HCT116 (cell line): ENCODE measurements around the gene MRPL21. TPM values are rescaled to one million over a fixed set of nuclear protein-coding genes. Genes with fewer than 3 reads are reported as not detected.

Experiments
- ATAC-seq: fragments of 200-7000 bp; cut with Tn5 transposase; 2 replicates; pipeline ENCODE4 v1.9.1; 2020; ENCODE audit warnings: mild to moderate bottlenecking, moderate library complexity
- BruUV-seq: library from RNA; stranded (reverse); fragments of 400-500 nt; replicated peaks from 2 replicates; lab custom pipeline; 2021; lab: Mats Ljungman, UMichigan
- CTCF ChIA-PET: fragments of 300-600 bp; sonication (Branson Sonifier 250); formaldehyde crosslinking; loops from one replicate; lab custom pipeline; 2021; ENCODE audit warnings: antibody characterized with exemption; lab: Charles Lee
- POLR2A ChIA-PET: fragments of 300-600, 350-600 bp; sonication (Branson Sonifier 250); formaldehyde crosslinking; loops from one replicate; lab custom pipeline; 2021; ENCODE audit warnings: antibody characterized with exemption; lab: Charles Lee
- RAD21 ChIA-PET, 2 experiments: fragments of 300-600 bp; sonication (Branson Sonifier 250); formaldehyde crosslinking; loops; one replicate each; lab custom pipeline; 2023; ENCODE audit warnings: low total read pairs in 2 of 2; ENCODE audit not compliant: uncharacterized antibody in 2 of 2, unreplicated experiment in 2 of 2, low non-redundant PET in 1 of 2; lab: Charles Lee
- DNase-seq: peaks from one replicate; pipeline ENCODE4 v3.0.0-alpha.2; 2010; ENCODE audit warnings: low read depth, low spot score
- H2AFZ ChIP-seq: fragments of 200-600 bp; shearing (Covaris generic), sonication (generic); 2 replicates; pipeline ENCODE4 v1.6.1; 2017; ENCODE audit warnings: low read depth, mixed run types, mixed read lengths, antibody characterized with exemption, low read length; ENCODE audit not compliant: poor library complexity, severe bottlenecking
- H3K27ac ChIP-seq: 2 replicates; pipeline ENCODE4 v1.5.1; 2012; ENCODE audit warnings: low read depth, low read length
- H3K27me3 ChIP-seq: fragments of 200-600 bp; sonication (generic); 2 replicates; pipeline ENCODE4 v1.6.1; 2016; ENCODE audit warnings: mixed run types, low read length, mixed read lengths; ENCODE audit not compliant: insufficient read depth
- H3K36me3 ChIP-seq, 2 experiments: fragments of 200-500 bp in 1 of 2; fragments of 200-600 bp in 1 of 2; sonication (Bioruptor generic) in 1 of 2; sonication (generic) in 1 of 2; 2 replicates each; pipeline versions ENCODE4 v1.5.1 to v1.6.1; 2014 to 2016; ENCODE audit warnings: low read length in 2 of 2, inconsistent platforms in 1 of 2, mixed read lengths in 1 of 2, mixed run types in 1 of 2; ENCODE audit not compliant: insufficient read depth in 2 of 2, control insufficient read depth in 1 of 2
- H3K4me1 ChIP-seq, 2 experiments: fragments of 200-600 bp in 1 of 2; sonication (generic) in 1 of 2; 2 replicates each; pipeline versions ENCODE4 v1.5.1 to v1.6.1; 2012 to 2017; ENCODE audit warnings: low read length in 2 of 2, inconsistent platforms in 1 of 2, mild to moderate bottlenecking in 1 of 2, mixed read lengths in 1 of 2, mixed run types in 1 of 2, moderate library complexity in 1 of 2; ENCODE audit not compliant: insufficient read depth in 2 of 2, control insufficient read depth in 1 of 2
- H3K4me2 ChIP-seq: fragments of 200-600 bp; sonication (generic); 2 replicates; pipeline ENCODE4 v1.6.1; 2017; ENCODE audit warnings: mixed run types, low read length, mixed read lengths
- H3K4me3 ChIP-seq, 2 experiments: fragments of 200-600 bp in 1 of 2; sonication (generic) in 1 of 2; replicated peaks in 1 of 2; 2 replicates each; pipeline ENCODE4 v1.5.1; 2011 to 2016; ENCODE audit warnings: low read length in 2 of 2, control low read depth in 1 of 2, low read depth in 1 of 2, mild to moderate bottlenecking in 1 of 2, mixed read lengths in 1 of 2, mixed run types in 1 of 2
- H3K79me2 ChIP-seq: fragments of 200-600 bp; sonication (generic); 2 replicates; pipeline ENCODE4 v1.6.1; 2017; ENCODE audit warnings: mild to moderate bottlenecking, mixed run types, low read length, moderate library complexity, mixed read lengths; ENCODE audit not compliant: insufficient read depth
- H3K9ac ChIP-seq: fragments of 200-600 bp; sonication (generic); 2 replicates; pipeline ENCODE4 v1.6.1; 2016; ENCODE audit warnings: low read length, mixed read lengths
- H3K9me2 ChIP-seq: fragments of 200-600 bp; sonication (generic), shearing (Covaris generic); 2 replicates; pipeline ENCODE4 v1.6.1; 2017; ENCODE audit warnings: mixed run types, mild to moderate bottlenecking, moderate library complexity; ENCODE audit not compliant: insufficient read depth
- H3K9me3 ChIP-seq, 2 experiments: fragments of 200-500 bp in 1 of 2; fragments of 200-600 bp in 1 of 2; sonication (Bioruptor generic) in 1 of 2; sonication (generic) in 1 of 2; 2 replicates each; pipeline ENCODE4 v1.6.1; 2014 to 2017; ENCODE audit warnings: low read length in 2 of 2, mixed read lengths in 2 of 2, inconsistent platforms in 1 of 2, low read depth in 1 of 2, mild to moderate bottlenecking in 1 of 2, mixed run types in 1 of 2, moderate library complexity in 1 of 2; ENCODE audit not compliant: control insufficient read depth in 1 of 2, insufficient read depth in 1 of 2
- H4K20me1 ChIP-seq: fragments of 200-600 bp; sonication (generic), shearing (Covaris generic); 2 replicates; pipeline ENCODE4 v1.6.1; 2017; ENCODE audit warnings: mixed run types, mild to moderate bottlenecking, moderate library complexity; ENCODE audit not compliant: insufficient read depth
- CBX3 ChIP-seq: IDR thresholded peaks from 2 replicates; pipeline ENCODE4 v1.6.1; 2012; ENCODE audit warnings: low read depth
- CEBPB ChIP-seq: IDR thresholded peaks from 2 replicates; pipeline ENCODE4 v1.6.1; 2012; ENCODE audit warnings: low read depth
- EZH2 ChIP-seq: fragments of 200-600 bp; sonication (generic); IDR thresholded peaks from 2 replicates; pipeline ENCODE4 v1.6.1; 2017; ENCODE audit warnings: antibody characterized with exemption, mixed run types
- FOSL1 ChIP-seq: IDR thresholded peaks from 2 replicates; pipeline ENCODE4 v1.6.1; 2012; ENCODE audit warnings: low read depth
- POLR2AphosphoS5 ChIP-seq: IDR thresholded peaks from 2 replicates; pipeline ENCODE4 v1.6.1; 2011; ENCODE audit warnings: mild to moderate bottlenecking, low read depth, low read length, moderate library complexity
- SIN3A ChIP-seq: IDR thresholded peaks from 2 replicates; pipeline ENCODE4 v1.6.1; 2012; ENCODE audit warnings: low read depth
- SP1 ChIP-seq: IDR thresholded peaks from 2 replicates; pipeline ENCODE4 v1.6.1; 2012; ENCODE audit warnings: low read depth
- TCF7L2 ChIP-seq: IDR thresholded peaks from 2 replicates; pipeline ENCODE4 v1.7.0; 2011; ENCODE audit warnings: borderline replicate concordance, inconsistent platforms; ENCODE audit not compliant: insufficient read depth, insufficient read length; ENCODE audit errors: extremely low read depth
- YY1 ChIP-seq: IDR thresholded peaks from 2 replicates; pipeline ENCODE4 v1.6.1; 2011; ENCODE audit warnings: low read length, low read depth, moderate library complexity, mild to moderate bottlenecking; ENCODE audit not compliant: insufficient replicate concordance; ENCODE audit errors: extremely low read depth
- intact Hi-C: fragments of 100-400 bp; cut with micrococcal nuclease; formaldehyde crosslinking; loops from 2 replicates; pipeline ENCODE4 v1.10.0; 2022
- total RNA-seq: library from RNA; stranded (reverse); gene quantifications from one replicate; pipeline ENCODE4 v1.2.1, GENCODE V29; 2021; ENCODE audit not compliant: unreplicated experiment
- TF ChIP-seq, protein P1 (sequence below), 3 experiments: fragments of 200-600 bp in 1 of 3; sonication (generic) in 1 of 3; IDR thresholded peaks in 2 of 3; conservative IDR thresholded peaks in 1 of 3; 2 replicates each; pipeline ENCODE4 v1.5.1; 2012 to 2017; ENCODE audit warnings: low read depth in 2 of 3, low read length in 2 of 3, antibody characterized with exemption in 1 of 3, borderline replicate concordance in 1 of 3, control low read depth in 1 of 3, mild to moderate bottlenecking in 1 of 3, mixed read lengths in 1 of 3, mixed run types in 1 of 3, moderate library complexity in 1 of 3; ENCODE audit not compliant: insufficient read depth in 1 of 3
- TF ChIP-seq, protein P2 (sequence below): IDR thresholded peaks from 2 replicates; pipeline ENCODE4 v1.6.1; 2012
- TF ChIP-seq, protein P3 (sequence below): IDR thresholded peaks from 2 replicates; pipeline ENCODE4 v1.6.1; 2012

Gene MRPL21
- total RNA-seq, 1 experiment from 2014 or later: 90.2 TPM

DNA sequence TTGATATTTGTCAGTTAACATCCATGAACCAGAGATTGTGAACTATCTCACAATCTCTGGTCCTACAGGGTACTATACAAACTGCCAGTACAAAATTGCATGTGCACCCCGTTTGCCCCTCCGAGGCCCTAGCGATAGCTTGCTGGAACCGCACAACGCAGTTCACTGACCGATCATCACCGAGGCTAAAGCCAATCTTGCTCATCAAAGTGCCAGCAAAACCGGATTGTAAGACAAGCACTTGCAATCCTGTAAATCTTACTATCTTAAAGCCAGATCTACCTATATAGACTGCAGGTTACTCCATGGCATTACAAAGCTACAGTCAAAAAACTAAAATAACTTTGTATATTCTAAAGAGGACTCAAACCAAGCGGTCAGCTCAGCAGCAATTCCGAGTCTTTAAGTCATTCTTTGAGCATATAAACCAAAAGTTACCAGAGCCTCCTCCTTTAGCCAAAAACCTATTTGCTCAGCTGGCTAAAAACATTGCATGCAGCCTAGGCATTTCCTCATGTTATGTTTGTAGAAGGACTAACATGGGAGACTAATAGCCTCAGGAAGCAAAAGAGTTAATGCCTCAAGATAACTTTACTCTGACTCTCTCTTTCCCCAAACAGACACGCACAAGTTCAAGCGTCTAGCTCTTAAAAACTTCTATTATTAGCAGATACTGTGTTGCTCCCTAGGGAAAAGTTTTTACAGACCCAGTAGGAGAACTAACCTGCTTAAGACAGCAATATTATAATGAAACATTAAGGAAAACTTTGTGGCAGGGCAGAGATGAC, 31.2 kb downstream of the MRPL21 start:
- ATAC-seq: no peak
- Histone ChIP-seq H3K9me2 (no peaks in the 10 kb centered on the region), H4K20me1 (no peaks in the 10 kb centered on the region), H3K4me3 (no peak overlapping the region), H3K9me3 (no peaks in the 10 kb centered on the region), H3K4me1 (peaks cover 3 to 17% of the 10 kb centered on the region in 2 experiments; a peak in 3 of 4 replicates), H3K4me2 (no peak overlapping the region), H3K27me3 (0 out of 2 replicates have a peak, but pooled peaks cover 6% of the 10 kb centered on the region), H3K9ac (no peak overlapping the region), H3K36me3 (no peaks in the 10 kb centered on the region), H2AFZ (no peak overlapping the region), H3K79me2 (no peaks in the 10 kb centered on the region), H3K27ac (no peak overlapping the region)
- BruUV-seq: no TSS peak
- CTCF ChIA-PET: no interaction called here
- TF ChIP-seq, protein P1, sequence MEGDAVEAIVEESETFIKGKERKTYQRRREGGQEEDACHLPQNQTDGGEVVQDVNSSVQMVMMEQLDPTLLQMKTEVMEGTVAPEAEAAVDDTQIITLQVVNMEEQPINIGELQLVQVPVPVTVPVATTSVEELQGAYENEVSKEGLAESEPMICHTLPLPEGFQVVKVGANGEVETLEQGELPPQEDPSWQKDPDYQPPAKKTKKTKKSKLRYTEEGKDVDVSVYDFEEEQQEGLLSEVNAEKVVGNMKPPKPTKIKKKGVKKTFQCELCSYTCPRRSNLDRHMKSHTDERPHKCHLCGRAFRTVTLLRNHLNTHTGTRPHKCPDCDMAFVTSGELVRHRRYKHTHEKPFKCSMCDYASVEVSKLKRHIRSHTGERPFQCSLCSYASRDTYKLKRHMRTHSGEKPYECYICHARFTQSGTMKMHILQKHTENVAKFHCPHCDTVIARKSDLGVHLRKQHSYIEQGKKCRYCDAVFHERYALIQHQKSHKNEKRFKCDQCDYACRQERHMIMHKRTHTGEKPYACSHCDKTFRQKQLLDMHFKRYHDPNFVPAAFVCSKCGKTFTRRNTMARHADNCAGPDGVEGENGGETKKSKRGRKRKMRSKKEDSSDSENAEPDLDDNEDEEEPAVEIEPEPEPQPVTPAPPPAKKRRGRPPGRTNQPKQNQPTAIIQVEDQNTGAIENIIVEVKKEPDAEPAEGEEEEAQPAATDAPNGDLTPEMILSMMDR (IDR thresholded peaks at IDR 0.05 in 2 of 3, conservative IDR thresholded peaks at IDR 0.05 in 1 of 3; ENCODE audit: borderline replicate concordance in 1 of 3, insufficient read depth in 1 of 3, low read depth in 2 of 3, low read length in 2 of 3): no peak
- TF ChIP-seq FOSL1 (no peak), SP1 (no peak), TCF7L2 (no peak), POLR2AphosphoS5 (no peak), EZH2 (no peak), CEBPB (no peak), CBX3 (no peak), YY1 (no peak), SIN3A (no peak)
- TF ChIP-seq, protein P2, sequence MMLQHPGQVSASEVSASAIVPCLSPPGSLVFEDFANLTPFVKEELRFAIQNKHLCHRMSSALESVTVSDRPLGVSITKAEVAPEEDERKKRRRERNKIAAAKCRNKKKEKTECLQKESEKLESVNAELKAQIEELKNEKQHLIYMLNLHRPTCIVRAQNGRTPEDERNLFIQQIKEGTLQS: no peak
- TF ChIP-seq, protein P3, sequence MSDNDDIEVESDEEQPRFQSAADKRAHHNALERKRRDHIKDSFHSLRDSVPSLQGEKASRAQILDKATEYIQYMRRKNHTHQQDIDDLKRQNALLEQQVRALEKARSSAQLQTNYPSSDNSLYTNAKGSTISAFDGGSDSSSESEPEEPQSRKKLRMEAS: no peak
- RAD21 ChIA-PET: no interaction called here
- POLR2A ChIA-PET: interaction anchor here (0.6 kb wide), 1 partner anchor 262 kb away, joined by 5 read pairs; no protein-coding TSS in a partner anchor
- DNase-seq: no peak
- intact Hi-C loops: no loop called here
